PC-9 (cell line): ENCODE results near the gene ARHGAP44. TPM values are rescaled to one million over a fixed set of nuclear protein-coding genes. Genes with fewer than 3 reads are reported as not detected.

Experiments used
- BruUV-seq: library from RNA; stranded (reverse); fragments of 400-500 nt; replicated peaks from 2 replicates; lab custom pipeline; 2021; lab: Mats Ljungman, UMichigan
- CTCF ChIA-PET: fragments of 300-600 bp; sonication (Branson Sonifier 250); formaldehyde crosslinking; loops from one replicate; lab custom pipeline; 2022; ENCODE audit warnings: antibody characterized with exemption; lab: Charles Lee
- POLR2A ChIA-PET: fragments of 300-600 bp; sonication (Branson Sonifier 250); formaldehyde crosslinking; loops from one replicate; lab custom pipeline; 2022; ENCODE audit warnings: antibody characterized with exemption; ENCODE audit not compliant: unreplicated experiment; lab: Charles Lee
- DNase-seq, 2 experiments: peaks; one replicate each; pipeline versions ENCODE4 v3.0.0 to v3.0.0-alpha.2; 2015 to 2022; ENCODE audit warnings: mixed read lengths in 1 of 2
- H2AFZ ChIP-seq: fragments of 200-600 bp; sonication (generic); 2 replicates; pipeline ENCODE4 v1.8.1; 2017; ENCODE audit warnings: antibody characterized with exemption
- H3F3A ChIP-seq: fragments of 200-600 bp; sonication (generic); 2 replicates; pipeline ENCODE4 v1.8.1; 2017; ENCODE audit warnings: antibody characterized with exemption, mild to moderate bottlenecking, low read depth; ENCODE audit not compliant: insufficient read depth
- H3K27ac ChIP-seq: fragments of 200-600 bp; sonication (generic); 2 replicates; pipeline ENCODE4 v1.6.1; 2016; ENCODE audit warnings: mixed run types
- H3K27me3 ChIP-seq: fragments of 200-600 bp; sonication (generic); 2 replicates; pipeline ENCODE4 v1.6.1; 2016; ENCODE audit warnings: low read depth, mixed run types; ENCODE audit not compliant: insufficient read depth
- H3K36me3 ChIP-seq: fragments of 200-600 bp; sonication (generic); 2 replicates; pipeline ENCODE4 v1.6.1; 2016; ENCODE audit warnings: low read depth, mixed run types
- H3K4me1 ChIP-seq: fragments of 200-600 bp; sonication (generic); replicated peaks from 2 replicates; pipeline ENCODE4 v1.6.1; 2016; ENCODE audit warnings: mixed run types; ENCODE audit not compliant: insufficient read depth
- H3K4me2 ChIP-seq: fragments of 200-600 bp; sonication (generic); 2 replicates; pipeline ENCODE4 v1.6.1; 2017; ENCODE audit warnings: mixed run types
- H3K4me3 ChIP-seq: fragments of 200-600 bp; sonication (generic); 2 replicates; pipeline ENCODE4 v1.6.1; 2016; ENCODE audit warnings: mixed run types
- H3K79me2 ChIP-seq: fragments of 200-600 bp; sonication (generic); 2 replicates; pipeline ENCODE4 v1.6.1; 2017; ENCODE audit warnings: low read depth, mixed run types
- H3K9me2 ChIP-seq: fragments of 200-600 bp; sonication (generic); 2 replicates; pipeline ENCODE4 v1.8.1; 2017; ENCODE audit warnings: mild to moderate bottlenecking; ENCODE audit not compliant: insufficient read depth
- H3K9me3 ChIP-seq: fragments of 200-600 bp; sonication (generic); 2 replicates; pipeline ENCODE4 v1.8.1; 2016; ENCODE audit warnings: low read depth; ENCODE audit not compliant: insufficient read depth
- H4K20me1 ChIP-seq: fragments of 200-600 bp; sonication (generic); 2 replicates; pipeline ENCODE4 v1.8.1; 2017; ENCODE audit not compliant: insufficient read depth
- CTCF ChIP-seq: fragments of 200-600 bp; sonication (generic); conservative IDR thresholded peaks from 2 replicates; pipeline ENCODE4 v1.6.1; 2017; ENCODE audit warnings: mixed run types, antibody characterized with exemption, mild to moderate bottlenecking, moderate library complexity
- EZH2 ChIP-seq: fragments of 200-600 bp; sonication (generic); IDR thresholded peaks from 2 replicates; pipeline ENCODE4 v1.8.0; 2017; ENCODE audit warnings: antibody characterized with exemption, low read depth
- intact Hi-C: fragments of 100-400 bp; cut with micrococcal nuclease; formaldehyde crosslinking; loops from one replicate; pipeline ENCODE4 v1.10.0; 2022; ENCODE audit not compliant: unreplicated experiment
- total RNA-seq: library from RNA; stranded (reverse); gene quantifications from 2 replicates; pipeline ENCODE4 v1.2.3, GENCODE V29; 2021

ARHGAP44 gene
- total RNA-seq, 1 experiment from 2014 or later, result not detected

DNA sequence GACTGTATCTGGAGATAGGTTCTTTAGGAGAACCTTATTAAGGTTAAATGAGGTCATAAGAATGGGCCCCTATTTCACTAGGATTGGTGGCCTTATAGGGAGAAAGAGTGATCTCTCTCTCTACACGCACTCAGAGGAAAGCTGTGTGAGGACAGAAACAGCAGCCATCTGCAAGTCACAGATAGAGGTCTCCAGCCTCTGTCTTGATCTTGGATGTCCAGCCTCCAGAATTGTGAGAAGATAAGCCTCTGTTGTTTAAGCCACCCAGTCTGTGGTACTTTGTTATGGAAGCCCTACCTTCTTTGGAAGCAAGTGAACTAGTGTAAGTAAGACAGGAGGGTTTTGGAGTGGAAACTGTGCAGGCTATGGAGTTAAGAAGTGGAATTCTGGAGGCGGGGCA, 135.3 kb downstream of the ARHGAP44 start:
- Histone ChIP-seq H3K9me3 (no peaks in the 10 kb centered on the region), H3K36me3 (no peaks in the 10 kb centered on the region), H3K79me2 (no peaks in the 10 kb centered on the region), H4K20me1 (no peaks in the 10 kb centered on the region), H3K4me2 (no peak overlapping the region), H3K4me1 (no peaks in the 10 kb centered on the region), H3K9me2 (no peaks in the 10 kb centered on the region), H3F3A (no peaks in the 10 kb centered on the region), H2AFZ (no peak overlapping the region), H3K27ac (no peak overlapping the region), H3K4me3 (no peak overlapping the region), H3K27me3 (peaks cover 53% of the 10 kb centered on the region; the same call in 1 of the 2 replicates)
- no peak for DNase-seq
- TF ChIP-seq CTCF (no peak), EZH2 (no peak)
- no TSS peak for BruUV-seq
- intact Hi-C loops, result no loop called here
- ChIA-PET POLR2A (no interaction called here), CTCF (no interaction called here)

- H3K79me2 ChIP-seq, result no peaks in the 10 kb centered on the region
- no peaks in the 10 kb centered on the region for H3K36me3 ChIP-seq
- DNase-seq, result no peak
- H3K4me1 ChIP-seq, result no peaks in the 10 kb centered on the region
- no TSS peak for BruUV-seq
- TF ChIP-seq EZH2 (no peak), CTCF (no peak)
- CTCF ChIA-PET, result no interaction called here
- H3F3A ChIP-seq, result no peaks in the 10 kb centered on the region
- no peaks in the 10 kb centered on the region for H4K20me1 ChIP-seq
- H3K4me2 ChIP-seq, result no peak overlapping the region
- peaks cover 44% of the 10 kb centered on the region; the same call in 1 of the 2 replicates for H3K27me3 ChIP-seq
- H3K4me3 ChIP-seq, result no peak overlapping the region
- POLR2A ChIA-PET, result no interaction called here
- H3K9me3 ChIP-seq, result no peaks in the 10 kb centered on the region
- no peak overlapping the region for H2AFZ ChIP-seq
- intact Hi-C loops, result no loop called here
- no peaks in the 10 kb centered on the region for H3K9me2 ChIP-seq
- no peak overlapping the region for H3K27ac ChIP-seq
These were observed 137.7 kb downstream of the ARHGAP44 start for GRCh38 chr17:12927001-12927400.

DNA sequence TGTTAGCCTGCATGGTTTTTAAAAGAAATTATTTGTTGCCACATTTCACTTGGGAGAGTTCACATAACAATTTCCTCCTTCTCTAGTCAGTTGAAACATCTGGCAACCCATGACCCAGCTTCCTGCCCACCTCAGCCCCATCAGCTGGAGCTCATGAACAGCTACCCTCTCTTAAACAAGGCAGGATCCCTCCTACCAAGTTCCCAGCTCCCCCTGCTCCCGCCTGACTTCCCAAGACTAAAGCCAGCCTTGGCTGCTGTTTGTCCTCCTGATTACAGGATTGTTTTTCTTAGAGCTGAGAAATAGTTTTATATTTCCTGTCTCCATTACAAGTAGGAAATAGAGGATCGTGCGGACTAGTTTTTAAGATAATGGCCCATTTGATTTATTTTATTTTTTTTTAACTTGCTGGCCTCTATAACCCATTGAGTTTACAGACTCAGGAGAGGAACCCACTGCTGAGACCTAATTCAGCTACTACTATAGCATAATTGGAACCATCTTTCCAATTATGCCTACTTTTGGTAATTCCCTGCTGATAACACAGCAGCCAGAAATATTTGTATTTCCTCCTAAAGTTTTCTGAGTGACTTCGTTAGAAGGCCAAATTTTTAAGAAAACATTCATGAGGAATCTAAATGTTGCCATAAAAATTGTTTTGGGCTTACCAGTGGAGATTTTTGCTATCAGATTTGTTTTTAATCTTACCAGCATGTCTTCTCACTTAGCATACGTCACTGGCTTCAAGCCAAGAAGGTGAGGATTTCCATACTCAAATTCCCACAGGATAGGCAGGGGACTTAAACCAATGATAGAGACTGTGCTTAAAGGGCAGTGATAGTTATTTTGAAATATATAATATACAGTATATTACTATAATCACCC, 138.5 kb downstream of the ARHGAP44 start:
- TF ChIP-seq EZH2 (no peak), CTCF (no peak)
- CTCF ChIA-PET, result no interaction called here
- POLR2A ChIA-PET, result no interaction called here

More for the DNA sequence above, 138.5 kb downstream of the ARHGAP44 start:
- DNase-seq, result no peak
- H2AFZ ChIP-seq, result no peak overlapping the region
- H3K9me3 ChIP-seq, result no peaks in the 10 kb centered on the region
- no peaks in the 10 kb centered on the region for H3K36me3 ChIP-seq
- no peak overlapping the region for H3K4me2 ChIP-seq
- H3F3A ChIP-seq, result no peaks in the 10 kb centered on the region
- H3K4me3 ChIP-seq, result no peak overlapping the region
- no peak overlapping the region for H3K27ac ChIP-seq
- intact Hi-C loops, result no loop called here
- no TSS peak for BruUV-seq
- H3K9me2 ChIP-seq, result no peaks in the 10 kb centered on the region
- no peaks in the 10 kb centered on the region for H3K4me1 ChIP-seq
- H3K27me3 ChIP-seq, result peaks cover 43% of the 10 kb centered on the region; the same call in 1 of the 2 replicates
- H3K79me2 ChIP-seq, result no peaks in the 10 kb centered on the region
- no peaks in the 10 kb centered on the region for H4K20me1 ChIP-seq
